PC-3 (cell line): ENCODE results near the gene KRTAP12-3. TPM values are rescaled to one million over a fixed set of nuclear protein-coding genes. Genes with fewer than 3 reads are reported as not detected.

ENCODE experiments used
- ATAC-seq: fragments of 200-7000 bp; cut with Tn5 transposase; 2 replicates; pipeline ENCODE4 v1.9.1; 2020; ENCODE audit warnings: mild to moderate bottlenecking, moderate library complexity
- BruUV-seq: library from RNA; stranded (reverse); fragments of 400-500 nt; replicated peaks from 2 replicates; lab custom pipeline; 2021; lab: Mats Ljungman, UMichigan
- CTCF ChIA-PET: fragments of 300-600 bp; sonication (Branson Sonifier 250); formaldehyde crosslinking; loops from one replicate; lab custom pipeline; 2022; ENCODE audit warnings: antibody characterized with exemption; lab: Charles Lee
- POLR2A ChIA-PET: fragments of 300-600 bp; sonication (Branson Sonifier 250); formaldehyde crosslinking; loops from one replicate; lab custom pipeline; 2022; ENCODE audit warnings: antibody characterized with exemption; ENCODE audit not compliant: unreplicated experiment; lab: Charles Lee
- DNase-seq: peaks from one replicate; pipeline ENCODE4 v3.0.0-alpha.2; 2015
- H2AFZ ChIP-seq: fragments of 300-600 bp; sonication (generic); 2 replicates; pipeline ENCODE4 v1.6.0; 2016; ENCODE audit warnings: antibody characterized with exemption, low read length
- H3F3A ChIP-seq: fragments of 300-600 bp; sonication (generic); one replicate; pipeline ENCODE4 v1.6.0; 2017; ENCODE audit warnings: antibody characterized with exemption, low read length, control low read depth, mild to moderate bottlenecking; ENCODE audit not compliant: unreplicated experiment
- H3K27ac ChIP-seq: fragments of 300-600 bp; sonication (generic); 2 replicates; pipeline ENCODE4 v1.5.1; 2016; ENCODE audit warnings: mild to moderate bottlenecking, low read length
- H3K27me3 ChIP-seq: fragments of 300-600 bp; sonication (generic); 2 replicates; pipeline ENCODE4 v1.6.1; 2016; ENCODE audit warnings: low read length, mixed read lengths
- H3K36me3 ChIP-seq: fragments of 300-600 bp; sonication (generic); 2 replicates; pipeline ENCODE4 v1.6.1; 2016; ENCODE audit warnings: low read depth, mixed run types, low read length, mixed read lengths
- H3K4me1 ChIP-seq: fragments of 300-600 bp; sonication (generic); 2 replicates; pipeline ENCODE4 v1.5.1; 2016; ENCODE audit warnings: low read length; ENCODE audit not compliant: insufficient read depth
- H3K4me2 ChIP-seq: fragments of 300-600 bp; sonication (generic); 2 replicates; pipeline ENCODE4 v1.6.0; 2016; ENCODE audit warnings: low read length
- H3K4me3 ChIP-seq: fragments of 300-600 bp; sonication (generic); 2 replicates; pipeline ENCODE4 v1.5.1; 2016; ENCODE audit warnings: mild to moderate bottlenecking, low read length, mixed read lengths
- H3K79me2 ChIP-seq: fragments of 300-600 bp; sonication (generic); 2 replicates; pipeline ENCODE4 v1.6.1; 2017; ENCODE audit warnings: low read length, mixed read lengths
- H3K9ac ChIP-seq: fragments of 300-600 bp; sonication (generic); 2 replicates; pipeline ENCODE4 v1.6.0; 2016; ENCODE audit warnings: mild to moderate bottlenecking, low read length
- H3K9me2 ChIP-seq: fragments of 300-600 bp; sonication (generic); replicated peaks from 2 replicates; pipeline ENCODE4 v1.6.1; 2016; ENCODE audit warnings: mixed run types, low read length, mixed read lengths
- H3K9me3 ChIP-seq: fragments of 300-600 bp; sonication (generic); 2 replicates; pipeline ENCODE4 v1.6.1; 2016; ENCODE audit warnings: low read length, mixed read lengths
- H4K20me1 ChIP-seq: fragments of 300-600 bp; sonication (generic); 2 replicates; pipeline ENCODE4 v1.6.1; 2016; ENCODE audit warnings: low read length, mixed read lengths
- CTCF ChIP-seq: fragments of 300-600 bp; sonication (generic); conservative IDR thresholded peaks from 2 replicates; pipeline ENCODE4 v1.5.1; 2017; ENCODE audit warnings: antibody characterized with exemption, low read depth, mild to moderate bottlenecking, low read length
- EZH2 ChIP-seq: fragments of 300-600 bp; sonication (generic); IDR thresholded peaks from one replicate; pipeline ENCODE4 v1.6.1; 2017; ENCODE audit warnings: antibody characterized with exemption, mild to moderate bottlenecking, low read length; ENCODE audit not compliant: unreplicated experiment
- EZH2phosphoT487 ChIP-seq: fragments of 300-600 bp; sonication (generic); IDR thresholded peaks from 2 replicates; pipeline ENCODE4 v1.6.1; 2018; ENCODE audit warnings: mild to moderate bottlenecking, antibody characterized with exemption, low read length, borderline replicate concordance
- intact Hi-C: fragments of 100-400 bp; cut with micrococcal nuclease; formaldehyde crosslinking; loops from 2 replicates; pipeline ENCODE4 v1.9.0; 2023
- total RNA-seq: library from RNA; depleted of rRNA; stranded (reverse); fragments of >200 nt; gene quantifications from 2 replicates; pipeline ENCODE4 v1.2.3, GENCODE V29; 2014

KRTAP12-3 gene
- total RNA-seq, 1 experiment from 2014 or later, result not detected

DNA sequence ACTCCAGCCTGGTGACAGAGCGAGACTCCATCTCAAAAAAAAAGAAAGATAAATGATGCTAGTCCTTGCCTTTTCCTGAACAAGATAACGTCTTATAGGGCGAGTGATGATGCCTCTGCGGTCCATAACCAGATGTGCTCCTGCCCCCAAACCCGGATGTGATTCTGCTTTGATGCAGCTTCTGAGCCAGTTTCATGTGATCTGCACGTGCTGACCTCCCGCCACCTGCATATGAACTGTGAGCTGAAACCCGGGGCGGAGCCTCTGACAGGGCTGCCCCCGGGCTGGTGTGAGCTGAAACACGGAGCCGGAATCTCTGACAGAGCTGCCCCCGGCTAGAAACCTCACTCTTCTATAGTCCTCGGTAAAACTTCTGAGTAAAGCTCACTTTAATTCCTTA is 4.6 kb upstream of the KRTAP12-3 start:
- no peak overlapping the region for H3K4me2 ChIP-seq
- H3K9me3 ChIP-seq, result 0 out of 2 replicates have a peak, but pooled peaks cover 5% of the 10 kb centered on the region
- ChIA-PET CTCF (no interaction called here), POLR2A (no interaction called here)
- H3K27me3 ChIP-seq, result no peaks in the 10 kb centered on the region
- DNase-seq (no peak), ATAC-seq (no peak)
- H4K20me1 ChIP-seq, result no peaks in the 10 kb centered on the region
- no peak for TF ChIP-seq EZH2
- intact Hi-C loops, result no loop called here
- H3K36me3 ChIP-seq, result no peaks in the 10 kb centered on the region
- H3K79me2 ChIP-seq, result no peaks in the 10 kb centered on the region
- BruUV-seq, result no TSS peak
- no peak overlapping the region for H2AFZ ChIP-seq
- no peaks in the 10 kb centered on the region for H3K4me1 ChIP-seq
- H3K27ac ChIP-seq, result no peak overlapping the region
- H3K9ac ChIP-seq, result no peak overlapping the region
- no peak overlapping the region for H3K4me3 ChIP-seq
- no peaks in the 10 kb centered on the region for H3F3A ChIP-seq
- no peaks in the 10 kb centered on the region for H3K9me2 ChIP-seq

DNA sequence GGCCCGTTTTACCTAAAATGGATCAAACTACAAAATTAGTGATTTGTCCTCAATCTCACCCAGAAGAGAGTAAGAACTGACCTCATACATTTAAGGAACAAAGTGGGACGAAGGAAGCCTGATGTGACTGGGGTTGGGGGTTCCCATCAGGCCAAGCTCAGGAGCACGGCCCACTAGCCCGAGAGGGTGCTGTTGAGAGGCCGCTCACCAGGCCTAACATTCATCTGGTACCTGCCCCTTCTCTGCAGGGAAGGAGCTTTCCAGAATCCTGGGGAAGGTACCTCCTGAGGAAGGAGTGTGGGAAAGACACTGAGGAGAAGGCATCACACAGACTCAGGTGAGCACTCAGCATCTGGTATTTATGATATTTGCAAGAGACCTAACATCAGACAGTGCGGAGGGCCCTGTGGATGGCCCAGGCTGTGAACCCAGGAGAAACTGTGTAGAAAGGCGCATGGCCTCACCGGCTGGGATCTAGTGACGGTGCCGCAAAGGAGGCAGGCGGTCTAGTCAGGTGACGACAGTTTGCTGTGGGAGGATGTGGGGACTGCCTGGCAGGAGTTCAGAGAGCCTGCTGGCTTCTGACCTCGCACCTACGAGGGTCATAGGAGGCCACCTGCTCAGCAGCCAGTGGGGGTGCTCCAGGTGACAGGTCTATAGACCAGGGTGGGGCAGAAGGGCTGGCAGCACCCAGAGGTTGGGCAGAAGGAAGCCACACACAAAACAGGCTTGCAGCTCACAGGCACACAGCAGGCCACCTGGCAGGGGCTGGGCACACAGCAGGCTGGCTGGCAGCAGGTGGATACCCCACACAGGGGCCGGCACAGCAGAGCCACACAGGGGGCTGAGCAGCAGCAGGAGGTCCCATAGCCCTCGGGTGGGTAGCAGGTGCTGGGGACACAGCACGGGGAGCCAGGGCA is 3.8 kb upstream of the KRTAP12-3 start:
- no TSS peak for BruUV-seq
- ChIA-PET POLR2A (no interaction called here), CTCF (no interaction called here)
- no peak for TF ChIP-seq EZH2phosphoT487
- TF ChIP-seq EZH2, result no peak
- TF ChIP-seq CTCF, result no peak
- Histone ChIP-seq H3F3A (no peaks in the 10 kb centered on the region), H3K4me3 (no peak overlapping the region), H3K4me1 (no peaks in the 10 kb centered on the region), H3K9me3 (0 out of 2 replicates have a peak, but pooled peaks cover 5% of the 10 kb centered on the region), H3K27me3 (no peaks in the 10 kb centered on the region), H3K79me2 (no peaks in the 10 kb centered on the region), H2AFZ (no peak overlapping the region), H3K36me3 (no peaks in the 10 kb centered on the region), H3K27ac (no peak overlapping the region), H3K4me2 (no peak overlapping the region), H4K20me1 (no peaks in the 10 kb centered on the region), H3K9ac (no peak overlapping the region), H3K9me2 (no peaks in the 10 kb centered on the region)
- intact Hi-C loops, result no loop called here
- DNase-seq (no peak), ATAC-seq (no peak)

DNA sequence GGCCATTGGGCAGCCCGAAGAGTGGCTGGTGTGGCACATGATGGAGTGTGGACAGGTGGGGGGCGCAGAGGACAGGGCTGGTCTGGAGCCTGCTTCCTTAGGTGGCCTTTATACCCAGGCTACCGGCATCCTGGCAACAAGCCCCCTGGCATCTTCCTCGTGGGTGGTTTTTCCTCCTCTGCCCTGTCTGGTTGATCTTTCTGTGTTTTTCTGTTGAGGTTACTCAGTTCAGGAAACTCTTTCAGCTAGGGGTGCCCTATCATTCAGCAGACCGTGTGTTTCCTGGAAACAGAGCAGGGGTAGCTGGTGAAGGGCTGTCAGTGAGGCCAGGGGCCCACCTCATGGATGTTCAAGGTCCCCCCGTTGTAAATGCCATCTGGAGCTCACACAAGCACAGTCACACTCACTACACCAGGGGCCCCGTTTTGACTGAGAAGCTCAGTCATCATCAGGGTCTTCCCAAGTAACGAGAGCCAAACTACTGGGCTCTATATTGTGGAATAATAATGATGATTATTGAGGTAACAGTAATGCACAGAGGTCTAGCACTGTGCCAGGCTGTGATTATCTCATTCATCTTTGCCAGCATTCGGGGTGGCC is 3.1 kb upstream of the KRTAP12-3 start, which contains the start of gene KRTAP12-4:
TSS of gene KRTAP12-4 (minus strand) at position 84 of the 600 bp plus-strand sequence. CDS start at position 39, 45 bp downstream.
- no peak for ATAC-seq
- no peaks in the 10 kb centered on the region for H3F3A ChIP-seq
- intact Hi-C loops, result no loop called here
- no peaks in the 10 kb centered on the region for H3K9me2 ChIP-seq
- no peaks in the 10 kb centered on the region for H3K36me3 ChIP-seq
- H3K4me1 ChIP-seq, result no peaks in the 10 kb centered on the region
- POLR2A ChIA-PET, result no interaction called here
- CTCF ChIA-PET, result no interaction called here
- no peaks in the 10 kb centered on the region for H3K79me2 ChIP-seq
- no peak within 1 kb of the TSS for H3K4me3 ChIP-seq
- TF ChIP-seq EZH2phosphoT487 (no peak), EZH2 (no peak), CTCF (no peak)
- 0 out of 2 replicates have a peak, but pooled peaks cover 5% of the 10 kb centered on the region for H3K9me3 ChIP-seq
- no peak within 1 kb of the TSS for H3K9ac ChIP-seq
- BruUV-seq, result no TSS peak
- no peak within 1 kb of the TSS for H3K27ac ChIP-seq
- no peaks in the 10 kb centered on the region for H3K27me3 ChIP-seq
- no peak for DNase-seq
- H2AFZ ChIP-seq, result no peak within 1 kb of the TSS
- no peaks in the 10 kb centered on the region for H4K20me1 ChIP-seq
- H3K4me2 ChIP-seq, result no peak within 1 kb of the TSS
